Activated CD4-positive, CD25-positive, alpha-beta regulatory T cell treated with anti-CD3 and anti-CD28 coated beads, Interleukin-2, amount 50 U/mL, for 72 hours (primary cell): ENCODE data around the gene GFPT2.

Experiments used
- DNase-seq: peaks from one replicate; pipeline ENCODE4 v3.0.0; 2021

Gene GFPT2

DNA sequence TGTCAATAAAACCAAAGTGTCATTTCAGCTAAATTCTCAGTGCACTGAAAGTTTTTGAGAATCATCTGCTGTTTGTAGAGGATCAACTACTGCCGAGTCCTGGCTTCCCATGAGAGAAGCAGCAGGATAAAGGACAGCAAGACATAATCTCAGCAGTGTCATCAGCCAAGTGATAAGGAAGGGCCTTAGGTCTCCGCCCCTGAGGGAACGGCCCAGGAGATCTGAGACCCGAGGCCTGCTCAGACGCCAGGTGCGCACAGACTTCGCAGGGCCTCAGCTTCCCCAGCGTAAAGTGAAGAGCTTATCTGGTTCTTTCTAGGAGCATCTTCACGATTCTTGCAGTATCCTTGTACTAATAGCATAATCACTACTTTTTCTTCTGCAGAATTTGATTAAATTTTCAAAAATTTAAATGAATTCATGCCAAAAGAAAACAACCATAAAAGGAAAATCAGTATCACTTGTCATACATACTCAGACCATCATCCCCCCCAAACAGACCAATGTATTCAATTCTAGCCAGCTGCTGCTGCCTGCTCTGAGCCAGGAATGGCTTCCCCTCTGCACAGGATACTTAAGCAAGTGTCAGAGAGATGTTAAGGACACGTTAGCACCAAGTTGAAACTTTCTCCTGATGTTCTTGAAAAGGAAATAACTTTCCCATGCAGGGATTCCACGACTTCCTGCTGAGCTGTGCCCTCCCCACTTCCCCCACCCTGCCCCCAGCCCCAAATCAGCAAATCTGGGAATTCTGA, 2.2 kb downstream of the GFPT2 start:
- DNase-seq, result no peak

DNA sequence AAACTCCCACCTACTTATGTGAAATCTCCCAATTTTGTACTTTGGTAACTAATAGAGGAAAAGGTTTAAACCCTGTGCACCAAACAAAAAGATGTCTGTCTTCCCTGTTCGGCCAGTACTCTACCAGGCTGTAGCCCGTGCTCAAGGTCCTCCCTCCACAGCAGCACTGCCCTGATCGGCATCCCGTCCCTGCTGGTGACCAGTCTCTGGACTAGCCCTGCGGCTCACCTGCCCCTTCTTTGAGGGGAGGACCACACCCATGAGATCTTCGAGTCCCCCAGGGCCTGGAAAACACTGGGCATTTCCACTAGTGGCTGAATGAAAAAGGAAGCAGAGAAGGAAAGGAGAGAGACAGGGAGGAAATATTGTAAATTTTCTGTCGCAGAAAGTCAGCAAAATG, 2.8 kb downstream of the GFPT2 start:
- DNase-seq, result no peak

GRCh38 chr5:180349391-180349790, 3.7 kb downstream of the GFPT2 start:
- DNase-seq, result no peak

DNA sequence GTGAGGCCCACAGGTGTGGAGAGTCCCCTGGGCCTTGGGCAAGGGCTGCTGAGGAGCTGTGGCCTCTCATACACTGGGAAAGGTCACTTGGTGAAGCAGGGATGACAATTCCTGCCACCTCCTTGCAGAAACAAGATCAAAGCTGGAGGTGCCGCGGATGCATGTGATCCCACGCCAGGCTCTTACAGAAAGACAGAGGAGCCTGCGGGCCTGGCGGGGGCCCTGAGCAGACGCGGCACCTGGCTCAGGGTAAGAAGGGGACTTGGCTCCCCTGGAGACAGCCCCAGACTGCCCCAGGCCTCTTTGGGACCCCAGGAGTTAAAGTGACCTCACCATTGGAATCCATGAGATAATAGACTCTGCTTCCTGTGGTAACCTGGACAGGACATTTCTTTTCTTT, 4.8 kb downstream of the GFPT2 start:
- DNase-seq, result no peak

- DNase-seq, result no peak
Observed at GRCh38 chr5:180347702-180348101, 5.4 kb downstream of the GFPT2 start.

GRCh38 chr5:180346358-180346757, 6.8 kb downstream of the GFPT2 start:
- no peak for DNase-seq

DNA sequence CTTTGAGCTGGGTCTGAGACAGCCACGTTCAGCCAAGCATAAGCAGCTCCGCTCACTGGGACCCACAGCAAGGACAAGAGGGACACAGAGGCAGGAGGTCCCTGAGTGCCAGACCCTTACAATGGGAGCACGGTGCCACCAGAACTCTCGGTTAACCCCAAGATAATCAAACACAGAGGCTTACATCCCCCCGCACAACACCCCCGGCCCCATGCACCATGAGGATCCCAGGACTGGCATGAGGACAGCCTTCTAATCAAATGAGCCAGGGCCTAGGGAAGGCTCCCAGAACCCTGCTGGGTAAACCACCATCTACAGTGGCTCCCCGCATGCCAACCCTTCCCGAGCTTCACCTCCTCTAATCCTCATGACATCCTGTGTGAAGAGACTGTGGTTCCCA, 7.4 kb downstream of the GFPT2 start:
- DNase-seq, result no peak

DNA sequence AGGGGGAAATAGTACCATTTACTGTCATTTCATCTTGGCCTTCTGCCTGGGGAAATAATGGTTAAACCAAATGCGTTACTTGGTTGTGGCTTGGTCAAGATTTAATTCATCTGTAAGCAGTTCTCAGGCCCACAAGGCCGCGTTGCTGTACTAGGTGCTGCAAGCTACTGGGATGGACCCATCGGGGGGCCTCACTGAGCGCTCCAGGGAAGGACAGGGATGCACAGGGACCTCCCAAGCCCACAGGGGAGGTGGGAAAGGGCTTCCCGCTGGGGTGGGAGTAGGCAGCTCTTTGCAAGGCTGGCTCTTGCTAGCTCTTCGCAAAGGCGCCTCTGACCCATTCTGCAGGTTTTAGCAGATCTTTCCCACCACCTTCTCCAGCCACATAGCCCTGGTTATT, 8.0 kb downstream of the GFPT2 start:
- DNase-seq, result no peak

- no peak for DNase-seq
Observed at GRCh38 chr5:180344696-180344999, 8.5 kb downstream of the GFPT2 start.

- no peak for DNase-seq
Observed at GRCh38 chr5:180343831-180344695, 9.1 kb downstream of the GFPT2 start.

GRCh38 chr5:180343110-180343830, 9.9 kb downstream of the GFPT2 start:
- no peak for DNase-seq

DNA sequence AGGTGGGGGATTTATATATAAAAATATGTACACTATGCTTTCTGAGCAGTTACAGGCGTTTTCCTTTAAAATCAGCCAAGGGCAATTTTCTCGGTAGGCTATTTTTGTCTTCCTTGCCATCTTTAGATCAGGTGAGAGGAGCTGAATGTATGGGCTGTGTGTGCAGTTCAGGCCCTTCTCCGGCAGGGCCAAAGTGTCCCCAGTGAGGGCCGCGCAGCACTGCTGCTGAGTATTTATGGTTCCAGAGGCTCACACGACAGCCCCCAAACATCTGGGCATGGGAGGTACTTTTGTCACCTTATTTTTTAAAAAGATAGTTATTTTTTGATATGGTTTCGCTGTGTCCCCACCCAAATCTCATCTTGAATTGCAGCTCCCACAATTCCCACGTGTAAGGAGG, 11.5 kb downstream of the GFPT2 start:
- DNase-seq, result no peak

GRCh38 chr5:180340856-180341255, 12.3 kb downstream of the GFPT2 start:
- DNase-seq, result no peak

DNA sequence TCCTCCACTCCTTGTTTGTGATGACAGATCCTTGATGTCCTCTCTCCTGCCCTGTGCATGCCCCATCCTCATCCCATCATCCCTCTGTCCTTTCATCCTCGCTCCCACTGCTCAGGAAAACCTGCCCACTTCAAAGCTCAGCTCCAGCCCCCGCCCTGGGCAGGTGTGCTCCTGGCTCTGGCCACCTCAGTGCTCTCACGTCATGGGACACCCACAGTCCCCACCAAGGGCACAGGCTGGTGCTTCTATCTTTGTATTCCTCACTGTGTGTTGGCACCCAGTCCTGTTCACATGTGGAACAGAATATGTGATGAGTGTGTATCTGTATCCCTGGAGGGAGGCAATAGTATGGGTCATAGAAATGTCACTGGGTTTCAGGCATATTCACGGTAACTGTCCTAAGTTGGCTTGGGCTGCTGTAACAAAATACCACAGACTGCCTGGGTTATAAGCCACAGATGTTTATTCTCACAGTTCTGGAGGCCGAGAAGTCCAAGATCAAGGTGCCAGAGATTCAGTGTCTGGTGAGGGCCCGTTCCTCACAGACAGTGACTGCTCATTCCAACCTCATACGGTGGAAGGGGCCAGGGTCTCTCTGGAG, 13.5 kb downstream of the GFPT2 start:
- DNase-seq, result no peak

GRCh38 chr5:180338001-180338707, 15.0 kb downstream of the GFPT2 start:
- no peak for DNase-seq

DNA sequence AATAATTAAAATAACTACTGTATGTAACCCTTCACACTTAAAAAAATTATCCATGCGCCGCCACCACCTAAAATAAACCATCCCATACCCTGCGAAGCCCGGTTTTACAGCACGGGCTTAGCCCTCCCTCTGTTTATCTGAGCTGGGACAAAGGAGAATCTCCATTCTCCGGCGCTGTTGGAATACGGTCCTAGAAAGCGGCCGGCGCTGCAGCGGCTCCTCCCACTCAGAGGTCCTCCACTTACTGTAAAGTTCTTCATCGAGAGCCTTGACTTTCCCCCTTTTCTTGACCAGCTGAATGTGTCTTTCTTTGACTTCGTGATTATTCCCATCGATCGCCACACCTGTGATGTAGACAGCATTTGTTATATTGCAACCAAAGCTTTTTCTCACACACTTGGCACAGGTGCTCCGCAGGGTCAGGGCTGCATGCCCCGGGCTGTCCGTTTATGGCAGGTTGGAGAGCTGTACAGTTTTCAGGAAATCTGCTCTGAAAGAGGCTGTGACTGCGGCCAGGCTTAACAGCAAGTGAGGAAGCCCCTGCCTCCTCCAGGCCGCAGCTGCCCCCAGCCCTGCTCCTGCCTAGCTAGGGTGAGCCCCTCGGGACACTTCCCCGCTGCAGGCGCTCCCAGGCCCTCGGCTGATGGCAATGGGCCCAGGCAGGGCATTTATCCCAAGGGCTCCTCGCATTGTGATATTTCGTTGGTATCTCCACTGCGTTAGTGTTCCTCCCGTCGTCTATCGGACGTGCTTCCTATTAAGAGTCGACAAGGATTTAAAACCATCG, 16.7 kb downstream of the GFPT2 start:
- DNase-seq, result no peak

- no peak for DNase-seq
Observed at GRCh38 chr5:180335614-180336233, 17.4 kb downstream of the GFPT2 start.

- no peak for DNase-seq
Observed at GRCh38 chr5:180334751-180335613, 18.2 kb downstream of the GFPT2 start.

DNA sequence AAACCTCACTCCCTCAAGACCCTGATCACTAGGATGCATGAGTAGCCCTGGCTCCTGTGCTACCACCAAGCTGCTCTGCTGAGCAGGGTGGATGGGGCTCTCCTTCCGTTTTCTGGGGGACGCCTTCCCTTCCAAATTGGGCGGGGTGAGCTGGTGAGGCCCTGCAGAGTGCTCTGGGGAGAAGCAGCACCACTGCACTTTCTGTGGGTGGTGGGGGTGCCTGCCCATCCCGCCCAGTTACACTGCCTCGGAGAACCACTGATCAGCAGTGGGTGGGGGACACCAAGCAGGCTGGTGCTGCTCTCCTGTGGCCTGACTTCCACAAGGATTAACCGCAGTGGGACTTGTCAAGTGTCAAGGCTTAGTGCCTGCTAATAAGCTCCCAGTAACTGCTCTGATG, 19.0 kb downstream of the GFPT2 start:
- DNase-seq, result no peak

DNA sequence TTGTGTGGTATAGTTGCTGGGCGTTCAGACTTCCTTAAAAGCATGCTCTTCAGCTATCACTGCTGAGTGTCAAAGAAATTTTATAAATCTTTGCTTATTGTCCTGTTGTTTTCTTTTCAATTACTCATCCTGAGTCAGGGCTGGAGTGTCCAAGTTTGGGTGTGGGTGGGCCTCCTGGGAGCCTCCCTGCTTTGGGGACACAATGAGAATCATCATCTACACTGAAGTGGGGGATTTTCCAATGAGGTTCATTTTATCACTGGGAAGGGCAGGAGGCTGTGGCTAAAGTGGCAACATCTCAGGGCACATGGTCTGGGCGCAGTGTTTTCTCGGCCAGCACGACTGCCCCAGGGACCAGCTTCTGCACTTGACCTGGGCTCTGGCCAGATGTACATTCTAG, 19.5 kb downstream of the GFPT2 start:
- DNase-seq, result no peak
